Brain microvascular endothelial cell (primary cell): Measurements from ENCODE around the gene GTF2IRD1.
A peak's percentile ranks its signal among the peaks of the same experiment; 100 is the strongest.

Experiments used
- DNase-seq: peaks from one replicate; pipeline ENCODE4 v3.0.0-alpha.2; 2020
- H3K27ac ChIP-seq: fragments of 250-450 bp; sonication (Bioruptor Pico); 2 replicates; pipeline ENCODE4 v1.5.1; 2020; ENCODE audit warnings: mild to moderate bottlenecking, moderate library complexity
- H3K27me3 ChIP-seq: fragments of 250-450 bp; sonication (Bioruptor Pico); replicated peaks from 2 replicates; pipeline ENCODE4 v1.5.1; 2020; ENCODE audit warnings: mild to moderate bottlenecking
- H3K36me3 ChIP-seq: fragments of 250-450 bp; sonication (Bioruptor Pico); replicated peaks from 2 replicates; pipeline ENCODE4 v1.5.1; 2020; ENCODE audit warnings: mild to moderate bottlenecking
- H3K4me3 ChIP-seq: 2 replicates; pipeline ENCODE4 v1.5.1; 2011; ENCODE audit warnings: low read depth, mild to moderate bottlenecking, control low read depth, low read length, moderate library complexity
- CTCF ChIP-seq: IDR thresholded peaks from 2 replicates; pipeline ENCODE4 v1.5.1; 2011; ENCODE audit warnings: low read depth, mild to moderate bottlenecking, moderate library complexity, low read length, control low read depth, inconsistent platforms; ENCODE audit errors: missing control alignments
- in situ Hi-C: cut with HindIII; loops from 2 replicates; pipeline ENCODE4 v1.10.0; 2017; ENCODE audit warnings: low sequenced_read_pairs, low pct_ligation_motif_present

Gene GTF2IRD1

GRCh38 chr7:74441801-74442200 lies 11.9 kb upstream of the GTF2IRD1 start:
- Histone ChIP-seq H3K27me3 (no peaks in the 10 kb centered on the region), H3K4me3 (no peak overlapping the region), H3K27ac (no peak overlapping the region), H3K36me3 (no peaks in the 10 kb centered on the region)
- TF ChIP-seq CTCF: no peak
- DNase-seq: no peak
- in situ Hi-C loops: no loop called here

GRCh38 chr7:74443543-74444247 lies 10.0 kb upstream of the GTF2IRD1 start:
- no peaks in the 10 kb centered on the region for H3K27me3 ChIP-seq
- H3K27ac ChIP-seq: no peak overlapping the region
- in situ Hi-C loops: no loop called here
- H3K36me3 ChIP-seq: no peaks in the 10 kb centered on the region
- no peak for TF ChIP-seq CTCF
- no peak overlapping the region for H3K4me3 ChIP-seq
- DNase-seq: no peak

GRCh38 chr7:74449144-74449543 lies 4.6 kb upstream of the GTF2IRD1 start:
- DNase-seq: no peak
- no peaks in the 10 kb centered on the region for H3K27me3 ChIP-seq
- H3K27ac ChIP-seq: no peak overlapping the region
- no peaks in the 10 kb centered on the region for H3K36me3 ChIP-seq
- in situ Hi-C loops: no loop called here
- no peak overlapping the region for H3K4me3 ChIP-seq
- TF ChIP-seq CTCF: no peak

- TF ChIP-seq CTCF: peak; percentile 89
- in situ Hi-C loops: no loop called here
- no peaks in the 10 kb centered on the region for H3K36me3 ChIP-seq
- H3K4me3 ChIP-seq: no peak overlapping the region
- no peak overlapping the region for H3K27ac ChIP-seq
- H3K27me3 ChIP-seq: no peaks in the 10 kb centered on the region
- peak; percentile 40 for DNase-seq
These were observed 3.8 kb upstream of the GTF2IRD1 start for GRCh38 chr7:74449809-74450397.

- no peak for TF ChIP-seq CTCF
- H3K36me3 ChIP-seq: no peaks in the 10 kb centered on the region
- H3K27me3 ChIP-seq: no peaks in the 10 kb centered on the region
- H3K4me3 ChIP-seq: peak overlapping the region; percentile 64
- in situ Hi-C loops: no loop called here
- DNase-seq: no peak
- H3K27ac ChIP-seq: no peak overlapping the region
These were observed 871 bp upstream of the GTF2IRD1 start for GRCh38 chr7:74452748-74453321.
